Loucy (cell line): Measurements from ENCODE around the gene CRACR2A.

Experiments used
- CTCF ChIP-seq: fragments of 200-600 bp; sonication (generic); conservative IDR thresholded peaks from 2 replicates; pipeline ENCODE4 v1.5.1; 2014; ENCODE audit warnings: mild to moderate bottlenecking, antibody characterized with exemption, low read length
- EZH2phosphoT487 ChIP-seq: fragments of 200-600 bp; IDR thresholded peaks from 2 replicates; pipeline ENCODE4 v1.6.1; 2018; ENCODE audit warnings: antibody characterized with exemption, mild to moderate bottlenecking, moderate library complexity, borderline replicate concordance

- TF ChIP-seq CTCF (no peak), EZH2phosphoT487 (no peak)
Observed at GRCh38 chr12:3607039-3607720, 145.7 kb downstream of the CRACR2A start.
